Measurements from ENCODE around the gene NFIC. TPM values are rescaled to one million over a fixed set of nuclear protein-coding genes. Genes with fewer than 3 reads are reported as not detected.

Gene NFIC
- polyA plus RNA-seq, 1 experiment: 5.0 TPM

DNA sequence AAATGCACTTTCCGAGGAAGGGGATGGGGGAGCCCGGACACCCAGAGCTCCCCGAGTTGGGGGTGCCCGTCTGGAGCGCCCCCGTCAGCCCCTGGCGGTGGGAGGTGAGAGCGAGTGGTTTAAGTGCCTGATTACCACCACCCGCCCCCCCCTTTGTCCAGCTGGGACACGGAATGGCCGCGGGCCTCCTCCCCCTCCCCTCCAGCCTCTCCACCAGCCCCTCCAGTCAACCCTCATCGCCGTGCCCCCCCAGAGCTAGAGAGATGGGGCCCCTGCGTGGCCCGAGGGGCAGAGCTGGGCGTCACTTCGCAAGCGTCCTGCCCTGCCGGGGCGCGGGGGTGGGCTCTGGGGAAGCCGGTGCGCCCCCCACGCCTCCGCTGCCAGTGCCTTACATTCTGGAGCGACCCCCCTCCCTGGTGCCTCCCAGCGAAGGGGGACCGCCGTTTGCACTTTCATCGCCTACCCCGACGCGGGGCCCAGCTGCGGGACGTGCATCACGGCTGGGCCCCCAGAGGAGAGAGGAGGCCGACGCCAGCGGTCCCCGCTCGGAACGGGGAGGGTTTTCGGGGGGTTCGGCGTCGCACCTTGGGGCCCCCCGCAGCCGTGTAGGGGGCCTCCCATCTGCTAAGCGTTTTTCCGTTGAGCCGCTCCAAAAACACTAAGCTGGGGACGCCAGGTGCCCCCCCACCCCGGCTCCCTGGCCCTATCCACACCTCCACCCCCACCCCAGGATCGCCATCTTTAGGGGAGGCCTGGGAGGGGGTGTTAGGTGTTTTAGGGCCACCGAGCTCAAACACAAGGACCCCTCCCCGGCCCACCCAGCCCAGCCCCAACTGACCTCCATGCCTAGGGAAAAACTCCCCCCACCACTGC, 97.6 kb downstream of the NFIC start:
- POLR2A ChIA-PET: no interaction called here
- Histone ChIP-seq H3K36me3 (ENCODE audit: control insufficient read depth, insufficient read depth, low read length) (peaks cover 18% of the 10 kb centered on the region), H3K27me3 (ENCODE audit: control insufficient read depth, insufficient read depth, low read length) (no peaks in the 10 kb centered on the region), H3K4me3 (ENCODE audit: low read depth, low read length) (no peak overlapping the region)
- DNase-seq (ENCODE audit: low read depth): no peak
- CTCF ChIA-PET: interaction anchor here (1.2 kb wide), 1 partner anchor 9 kb away, joined by 6 read pairs; no protein-coding TSS in a partner anchor
- no peak for TF ChIP-seq CTCF (IDR thresholded peaks at IDR 0.05; ENCODE audit: insufficient read depth, low read depth, low read length)

DNA sequence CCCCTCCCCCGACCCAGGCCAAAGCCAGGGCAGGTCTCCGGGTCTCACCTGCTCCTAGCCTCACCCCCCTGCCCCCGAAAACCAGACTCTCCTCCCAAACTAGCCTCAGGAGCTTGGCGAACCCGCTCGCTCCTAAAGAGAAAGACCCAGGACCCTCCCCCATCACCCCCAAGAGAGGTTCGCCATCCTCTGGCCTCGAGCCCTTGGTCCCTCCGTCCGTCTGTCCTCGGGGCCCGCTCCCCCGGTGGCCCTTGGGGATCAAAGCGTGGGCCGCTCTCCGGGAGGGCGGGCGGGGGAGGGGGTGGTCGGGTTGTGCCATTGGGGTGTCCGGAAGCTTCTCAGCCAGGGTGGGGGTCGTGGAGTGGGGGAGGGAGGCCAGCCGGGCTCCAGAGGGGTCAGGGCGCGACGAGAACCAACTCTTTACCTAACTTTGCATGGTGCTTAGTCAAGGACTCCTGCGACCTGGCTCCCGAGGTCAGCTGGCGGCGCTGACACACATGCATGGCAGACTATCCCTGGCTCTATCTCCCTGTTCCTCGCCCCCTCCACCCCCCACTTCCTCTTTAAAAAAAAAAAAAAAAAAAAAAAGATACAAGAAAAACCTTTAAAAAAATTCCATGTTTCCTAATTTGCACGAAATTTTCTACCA, 98.3 kb downstream of the NFIC start:
- CTCF ChIA-PET: no interaction called here
- Histone ChIP-seq H3K27me3 (ENCODE audit: control insufficient read depth, insufficient read depth, low read length) (no peaks in the 10 kb centered on the region), H3K36me3 (ENCODE audit: control insufficient read depth, insufficient read depth, low read length) (peaks cover 18% of the 10 kb centered on the region), H3K4me3 (ENCODE audit: low read depth, low read length) (no peak overlapping the region)
- no peak for DNase-seq (ENCODE audit: low read depth)
- POLR2A ChIA-PET: no interaction called here
- TF ChIP-seq CTCF (IDR thresholded peaks at IDR 0.05; ENCODE audit: insufficient read depth, low read depth, low read length): no peak

DNA sequence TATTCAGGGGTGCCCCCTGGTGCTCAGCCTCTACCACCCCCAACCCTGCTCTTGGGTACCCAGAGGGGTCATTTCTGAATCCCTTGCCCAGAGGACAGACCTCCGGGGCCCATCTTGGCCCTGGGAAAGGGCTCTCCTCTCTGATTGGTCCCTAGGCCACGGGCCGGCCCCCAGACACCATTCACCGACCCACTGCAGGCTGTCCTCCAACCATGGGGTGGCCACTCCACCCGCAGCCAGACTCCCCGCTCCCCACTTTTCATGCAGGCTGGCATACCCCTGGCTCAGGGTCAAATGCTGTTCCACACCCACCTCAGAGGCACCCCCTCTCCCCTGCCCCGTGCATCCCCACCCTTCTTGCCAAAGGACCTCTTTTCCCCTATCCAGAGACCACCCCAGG, 99.2 kb downstream of the NFIC start:
- POLR2A ChIA-PET: no interaction called here
- Histone ChIP-seq H3K27me3 (ENCODE audit: control insufficient read depth, insufficient read depth, low read length) (no peaks in the 10 kb centered on the region), H3K4me3 (ENCODE audit: low read depth, low read length) (no peak overlapping the region), H3K36me3 (ENCODE audit: control insufficient read depth, insufficient read depth, low read length) (peaks cover 15% of the 10 kb centered on the region)
- CTCF ChIA-PET: no interaction called here
- no peak for DNase-seq (ENCODE audit: low read depth)
- no peak for TF ChIP-seq CTCF (IDR thresholded peaks at IDR 0.05; ENCODE audit: insufficient read depth, low read depth, low read length)

- H3K27me3 ChIP-seq (ENCODE audit: control insufficient read depth, insufficient read depth, low read length): no peaks in the 10 kb centered on the region
- no peak for DNase-seq (ENCODE audit: low read depth)
- POLR2A ChIA-PET: no interaction called here
Observed at GRCh38 chr19:3466635-3467034, 100.3 kb downstream of the NFIC start.

More at GRCh38 chr19:3466635-3467034, 100.3 kb downstream of the NFIC start:
- Histone ChIP-seq H3K4me3 (ENCODE audit: low read depth, low read length) (no peak overlapping the region), H3K36me3 (ENCODE audit: control insufficient read depth, insufficient read depth, low read length) (peaks cover 15% of the 10 kb centered on the region)
- TF ChIP-seq CTCF (IDR thresholded peaks at IDR 0.05; ENCODE audit: insufficient read depth, low read depth, low read length): no peak
- CTCF ChIA-PET: interaction anchor here (1.1 kb wide), 1 partner anchor 37 kb away, joined by 4 read pairs; no protein-coding TSS in a partner anchor
